CD4-positive, alpha-beta T cell treated with Interleukin-21 for 1 hour (primary cell): ENCODE data around the gene FDCSP.
"Not testable (repeated sequence)": the region's sequence is repeated elsewhere in the genome, so short reads cannot be mapped to it uniquely, and the experiment has no call there.

Source experiments
- DNase-seq: peaks from one replicate; pipeline ENCODE4 v3.0.0-alpha.2; 2020

Gene FDCSP

GRCh38 chr4:70239884-70240591 lies 14.1 kb downstream of the FDCSP start:
- no peak for DNase-seq

GRCh38 chr4:70242297-70242696 lies 16.4 kb downstream of the FDCSP start, which contains the start of gene CSN3:
CSN3 (plus strand) TSS chr4:70242597; CDS start chr4:70244820, 2,223 bp downstream.
- not testable (repeated sequence) for DNase-seq

GRCh38 chr4:70243091-70243490 lies 17.2 kb downstream of the FDCSP start:
- no peak for DNase-seq

DNA sequence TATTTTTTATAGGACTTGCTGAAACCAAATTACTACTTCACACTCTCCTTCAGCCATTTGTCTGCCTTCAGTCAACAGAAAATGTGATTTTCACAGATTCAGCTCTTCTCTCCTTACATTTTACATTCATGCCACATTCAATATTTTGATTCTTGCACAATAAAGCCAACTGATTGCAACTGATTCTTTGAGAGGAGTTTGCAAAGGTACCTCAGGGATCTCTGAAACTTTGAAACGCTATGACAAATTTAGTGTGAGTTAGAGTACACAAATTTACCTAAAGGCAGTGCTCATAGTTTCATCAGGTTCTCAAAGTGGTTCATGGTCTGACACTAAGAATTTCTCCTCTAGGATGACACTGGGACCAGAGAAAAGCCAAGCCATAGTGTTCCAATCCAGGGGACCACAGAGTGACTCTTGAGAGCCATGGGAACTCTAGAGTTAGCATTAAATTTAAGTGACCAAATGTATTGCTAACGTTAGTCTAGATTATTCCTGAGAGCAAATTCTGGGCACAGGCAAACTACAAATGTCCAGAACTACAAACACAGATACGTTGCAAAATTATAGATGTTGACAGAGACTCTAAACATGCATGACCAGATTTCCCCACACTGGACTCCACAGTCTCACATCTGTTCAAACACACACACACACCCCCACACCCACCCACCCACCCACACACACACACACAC lies 25.5 kb downstream of the FDCSP start:
- DNase-seq: no peak

DNA sequence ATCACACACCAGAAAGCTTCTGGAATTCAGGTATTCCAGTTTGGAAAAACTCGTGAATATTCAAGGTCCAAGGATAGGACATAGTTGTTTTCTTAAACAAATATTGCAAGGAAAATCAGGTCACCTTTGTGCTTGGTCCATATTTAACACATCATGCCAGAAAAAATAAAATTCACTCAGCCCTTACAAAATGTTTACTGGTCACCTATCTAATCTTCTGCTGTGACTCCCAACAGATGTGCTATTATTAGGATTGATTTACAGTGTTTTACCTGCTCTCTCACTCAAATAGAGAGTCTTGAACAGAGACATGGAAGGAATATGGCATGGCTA lies 26.0 kb downstream of the FDCSP start:
- no peak for DNase-seq

GRCh38 chr4:70269674-70270073 lies 43.8 kb downstream of the FDCSP start:
- DNase-seq: no peak

DNA sequence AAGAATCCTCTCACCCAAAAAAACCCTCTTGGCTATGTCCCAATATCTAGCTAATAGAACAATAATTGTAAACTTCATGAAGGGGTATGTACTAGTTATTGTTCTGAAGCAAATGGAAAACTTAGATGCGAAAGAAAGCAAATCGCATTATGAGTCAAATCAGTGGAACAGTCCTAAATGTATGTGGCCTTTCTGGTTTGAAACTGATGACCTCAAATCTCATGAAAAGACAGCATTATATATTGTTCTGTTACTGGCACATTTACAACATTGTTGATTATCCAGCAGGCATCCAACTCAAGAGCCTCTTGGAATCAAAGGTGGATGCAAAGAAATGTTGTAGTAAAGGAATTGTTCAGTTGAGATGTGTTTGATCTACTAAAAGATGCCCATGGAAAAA lies 51.2 kb downstream of the FDCSP start:
- DNase-seq: no peak

- no peak for DNase-seq
Measured at GRCh38 chr4:70280567-70280966, 54.6 kb downstream of the FDCSP start.
